Upper lobe of left lung (tissue), 6 donors: ENCODE measurements around the gene TMUB1. TPM values are rescaled to one million over a fixed set of nuclear protein-coding genes. Genes with fewer than 3 reads are reported as not detected.

Source experiments
- ATAC-seq, 2 donors: fragments of 200-7000 bp; cut with Tn5 transposase; one replicate each; pipeline ENCODE4 v1.9.1; 2022; ENCODE audit warnings: mild to moderate bottlenecking in 2 of 2, moderate library complexity in 2 of 2; ENCODE audit not compliant: low FRiP score in 2 of 2
- DNase-seq, 2 donors: peaks; one replicate each; pipeline ENCODE4 v3.0.0-alpha.2; 2019 to 2020
- H3K27ac ChIP-seq, 4 donors: fragments of 200-600 bp; sonication (generic); one replicate each; pipeline ENCODE4 v1.5.1; 2016 to 2019
- H3K27me3 ChIP-seq, 4 donors: fragments of 200-600 bp; sonication (generic); one replicate each; pipeline ENCODE4 v1.5.1; 2017 to 2019
- H3K36me3 ChIP-seq, 4 donors: fragments of 200-600 bp; sonication (generic); one replicate each; pipeline ENCODE4 v1.5.1; 2016 to 2019
- H3K4me1 ChIP-seq, 4 donors: fragments of 200-600 bp; sonication (generic); one replicate each; pipeline ENCODE4 v1.5.1; 2018 to 2019
- H3K4me3 ChIP-seq, 4 donors: fragments of 200-600 bp; sonication (generic); one replicate each; pipeline ENCODE4 v1.5.1; 2017 to 2019; ENCODE audit warnings: mild to moderate bottlenecking in 2 of 4, moderate library complexity in 1 of 4
- H3K9me3 ChIP-seq, 4 donors: fragments of 200-600 bp; sonication (generic); one replicate each; pipeline ENCODE4 v1.5.1; 2018 to 2019
- CTCF ChIP-seq, 6 experiments: fragments of 450-650 bp in 4 of 6; fragments of 200-600 bp in 2 of 6; sonication (generic) in 2 of 6; IDR thresholded peaks; one replicate each; pipeline ENCODE4 v1.5.1; 2016 to 2019; ENCODE audit warnings: antibody characterized with exemption in 6 of 6
- EP300 ChIP-seq, 4 donors: sonication (generic); formaldehyde crosslinking; IDR thresholded peaks; one replicate each; pipeline ENCODE4 v1.5.1; 2017; ENCODE audit warnings: antibody characterized with exemption in 4 of 4, control low read depth in 2 of 4
- POLR2A ChIP-seq, 4 donors: fragments of 450-650 bp; IDR thresholded peaks; one replicate each; pipeline ENCODE4 v1.5.1; 2016 to 2017; ENCODE audit warnings: antibody characterized with exemption in 4 of 4, mild to moderate bottlenecking in 2 of 4
- POLR2AphosphoS5 ChIP-seq, 2 donors: sonication (generic); formaldehyde crosslinking; IDR thresholded peaks; one replicate each; pipeline ENCODE4 v1.5.1; 2017; ENCODE audit warnings: antibody characterized with exemption in 2 of 2
- WGBS, 2 donors: methylation state at CpG; one replicate each; pipeline ENCODE4 v1.1.5; 2017 to 2018; 5-methylcytosine and 5-hydroxymethylcytosine counted together
- total RNA-seq, 6 donors: library from RNA; depleted of rRNA in 4 of 6; stranded (reverse); fragments of >200 nt in 4 of 6; gene quantifications; one replicate each; pipeline versions ENCODE4 v1.1.0 to v1.2.1, GENCODE V29; 2016 to 2021
- donor health status: DM: no; HTN: no; CAD: no; lungs with moderate emphysema.
- donor health status: DM: no; HTN: yes; CAD: no; lungs with severe emphysema.

Gene TMUB1
- total RNA-seq, 6 donors from 2014 or later = 35.3 to 72.9 (median 51.6) TPM

GRCh38 chr7:151093748-151094147 lies 10.5 kb upstream of the TMUB1 start:
- peaks cover 36 to 65% (median 52%) of the 10 kb centered on the region in 4 donors for H3K4me1 ChIP-seq
- H3K27ac ChIP-seq = no peak overlapping the region
- DNase-seq (no peak), ATAC-seq (no peak)
- peaks cover 0 to 20% (median 2%) of the 10 kb centered on the region in 4 donors for H3K36me3 ChIP-seq
- no peaks in the 10 kb centered on the region for H3K9me3 ChIP-seq
- no peaks in the 10 kb centered on the region for H3K27me3 ChIP-seq
- no peak for TF ChIP-seq EP300 (IDR thresholded peaks at IDR 0.05)
- no peak for TF ChIP-seq POLR2AphosphoS5 (IDR thresholded peaks at IDR 0.05)
- no peak for TF ChIP-seq CTCF (IDR thresholded peaks at IDR 0.05)
- TF ChIP-seq POLR2A (IDR thresholded peaks at IDR 0.05) = no peak
- no peak overlapping the region for H3K4me3 ChIP-seq
- 89 to 100% methylated on average over 1 to 6 of the region's 6 CpGs for WGBS, 2 donors

GRCh38 chr7:151091988-151092387 lies 8.7 kb upstream of the TMUB1 start:
- ATAC-seq (no peak), DNase-seq (no peak)
- Histone ChIP-seq H3K4me1 (peaks cover 49 to 74% (median 64%) of the 10 kb centered on the region in 4 donors), H3K36me3 (peaks cover 0 to 20% (median 2%) of the 10 kb centered on the region in 4 donors), H3K27me3 (no peaks in the 10 kb centered on the region), H3K4me3 (no peak overlapping the region), H3K9me3 (no peaks in the 10 kb centered on the region), H3K27ac (peak overlapping the region in 2 of 4 donors; percentile 92 to 93)
- 90% methylated on average over 11 to 14 of the region's 14 CpGs for WGBS, 2 donors
- no peak for TF ChIP-seq EP300 (IDR thresholded peaks at IDR 0.05)
- TF ChIP-seq CTCF (IDR thresholded peaks at IDR 0.05) = no peak
- TF ChIP-seq POLR2A (IDR thresholded peaks at IDR 0.05) = no peak
- no peak for TF ChIP-seq POLR2AphosphoS5 (IDR thresholded peaks at IDR 0.05)

- H3K4me3 ChIP-seq = no peak overlapping the region
- no peaks in the 10 kb centered on the region for H3K27me3 ChIP-seq
- 46 to 57% methylated on average over 6 of the region's 6 CpGs for WGBS, 2 donors
- peaks cover 0 to 15% (median 2%) of the 10 kb centered on the region in 4 donors for H3K36me3 ChIP-seq
- H3K4me1 ChIP-seq = peaks cover 49 to 76% (median 65%) of the 10 kb centered on the region in 4 donors
- TF ChIP-seq CTCF (IDR thresholded peaks at IDR 0.05) = peak; percentile 26 to 57 (median 38)
- no peak for TF ChIP-seq POLR2AphosphoS5 (IDR thresholded peaks at IDR 0.05)
- H3K27ac ChIP-seq = peak overlapping the region; percentile 31 to 93 (median 90)
- ATAC-seq (no peak), DNase-seq (no peak)
- no peaks in the 10 kb centered on the region for H3K9me3 ChIP-seq
Observed at GRCh38 chr7:151091431-151091830, 8.1 kb upstream of the TMUB1 start.

- H3K36me3 ChIP-seq = peaks cover 0 to 15% (median 2%) of the 10 kb centered on the region in 4 donors
- TF ChIP-seq POLR2AphosphoS5 (IDR thresholded peaks at IDR 0.05) = no peak
- no peak for TF ChIP-seq EP300 (IDR thresholded peaks at IDR 0.05)
- no peak for TF ChIP-seq CTCF (IDR thresholded peaks at IDR 0.05)
- no peak for TF ChIP-seq POLR2A (IDR thresholded peaks at IDR 0.05)
- peaks cover 49 to 76% (median 64%) of the 10 kb centered on the region in 4 donors for H3K4me1 ChIP-seq
- H3K27ac ChIP-seq = peak overlapping the region; percentile 31 to 93 (median 90)
- no peak overlapping the region for H3K4me3 ChIP-seq
- WGBS, 2 donors = 91 to 93% methylated on average over 4 to 7 of the region's 7 CpGs
- H3K9me3 ChIP-seq = no peaks in the 10 kb centered on the region
- no peak for ATAC-seq
- peak in 1 of 2 donors; percentile 63 for DNase-seq
- H3K27me3 ChIP-seq = no peaks in the 10 kb centered on the region
Observed at GRCh38 chr7:151091003-151091402, 7.7 kb upstream of the TMUB1 start.
